Fibroblast of mammary gland (primary cell): ENCODE results near the gene BCL2L1.
A peak's percentile ranks its signal among the peaks of the same experiment; 100 is the strongest.

Experiments used
- DNase-seq: peaks from one replicate; pipeline ENCODE4 v3.0.0-alpha.2; 2010; ENCODE audit warnings: low read depth
- H3K4me3 ChIP-seq: 2 replicates; pipeline ENCODE4 v1.5.1; 2011; ENCODE audit warnings: low read depth, mild to moderate bottlenecking, low read length, moderate library complexity; ENCODE audit not compliant: control insufficient read depth
- TF ChIP-seq, protein P1 (sequence below): conservative IDR thresholded peaks from 2 replicates; pipeline ENCODE4 v1.5.1; 2011; ENCODE audit warnings: low read depth, low read length, inconsistent platforms; ENCODE audit not compliant: control insufficient read depth, insufficient read depth

The BCL2L1 gene

GRCh38 chr20:31746068-31746878, 23.6 kb upstream of the BCL2L1 start:
- TF ChIP-seq, protein P1, sequence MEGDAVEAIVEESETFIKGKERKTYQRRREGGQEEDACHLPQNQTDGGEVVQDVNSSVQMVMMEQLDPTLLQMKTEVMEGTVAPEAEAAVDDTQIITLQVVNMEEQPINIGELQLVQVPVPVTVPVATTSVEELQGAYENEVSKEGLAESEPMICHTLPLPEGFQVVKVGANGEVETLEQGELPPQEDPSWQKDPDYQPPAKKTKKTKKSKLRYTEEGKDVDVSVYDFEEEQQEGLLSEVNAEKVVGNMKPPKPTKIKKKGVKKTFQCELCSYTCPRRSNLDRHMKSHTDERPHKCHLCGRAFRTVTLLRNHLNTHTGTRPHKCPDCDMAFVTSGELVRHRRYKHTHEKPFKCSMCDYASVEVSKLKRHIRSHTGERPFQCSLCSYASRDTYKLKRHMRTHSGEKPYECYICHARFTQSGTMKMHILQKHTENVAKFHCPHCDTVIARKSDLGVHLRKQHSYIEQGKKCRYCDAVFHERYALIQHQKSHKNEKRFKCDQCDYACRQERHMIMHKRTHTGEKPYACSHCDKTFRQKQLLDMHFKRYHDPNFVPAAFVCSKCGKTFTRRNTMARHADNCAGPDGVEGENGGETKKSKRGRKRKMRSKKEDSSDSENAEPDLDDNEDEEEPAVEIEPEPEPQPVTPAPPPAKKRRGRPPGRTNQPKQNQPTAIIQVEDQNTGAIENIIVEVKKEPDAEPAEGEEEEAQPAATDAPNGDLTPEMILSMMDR, result no peak
- no peak overlapping the region for H3K4me3 ChIP-seq
- DNase-seq, result no peak

DNA sequence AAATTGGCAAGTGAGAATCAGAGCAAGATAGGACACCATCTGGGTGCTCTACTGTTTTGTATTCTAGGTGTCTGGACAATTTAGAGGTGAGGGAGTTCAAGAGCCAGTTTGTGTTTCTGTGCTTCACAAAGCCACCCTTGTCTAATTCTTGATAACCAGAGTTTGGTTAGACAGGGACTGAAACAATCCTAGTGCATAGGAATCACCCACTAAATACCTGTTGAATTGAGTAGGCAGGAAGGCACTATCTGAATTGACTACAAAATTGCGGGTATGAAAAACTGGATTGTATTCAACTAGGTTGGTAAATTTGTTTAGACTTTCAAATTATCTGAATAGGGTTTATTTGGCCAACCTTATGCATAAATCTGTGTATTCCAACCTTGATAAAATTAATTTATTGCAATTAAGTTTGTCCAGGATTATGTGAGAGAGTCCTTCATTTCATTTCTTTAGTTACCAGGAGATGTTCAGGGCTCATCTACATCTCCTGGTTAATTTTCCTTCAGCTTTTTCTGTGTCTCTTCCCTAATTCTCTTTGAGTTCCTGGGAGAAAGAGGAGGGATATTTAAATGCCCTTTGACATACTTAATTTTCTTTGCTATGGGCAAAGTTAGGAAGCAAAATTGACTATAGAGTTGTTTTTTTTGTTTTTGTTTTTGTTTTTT, 18.1 kb upstream of the BCL2L1 start:
- TF ChIP-seq, protein P1, result no peak
- peak overlapping the region; percentile 83 for H3K4me3 ChIP-seq
- DNase-seq, result no peak

- peak; percentile 81 for DNase-seq
- H3K4me3 ChIP-seq, result peak overlapping the region; percentile 83
- TF ChIP-seq, protein P1, result no peak
Observed at GRCh38 chr20:31740208-31740607, 17.5 kb upstream of the BCL2L1 start.

- peak overlapping the region; percentile 83 for H3K4me3 ChIP-seq
- TF ChIP-seq, protein P1, result no peak
- DNase-seq, result no peak
Observed at GRCh38 chr20:31739550-31739977, 16.9 kb upstream of the BCL2L1 start.

DNA sequence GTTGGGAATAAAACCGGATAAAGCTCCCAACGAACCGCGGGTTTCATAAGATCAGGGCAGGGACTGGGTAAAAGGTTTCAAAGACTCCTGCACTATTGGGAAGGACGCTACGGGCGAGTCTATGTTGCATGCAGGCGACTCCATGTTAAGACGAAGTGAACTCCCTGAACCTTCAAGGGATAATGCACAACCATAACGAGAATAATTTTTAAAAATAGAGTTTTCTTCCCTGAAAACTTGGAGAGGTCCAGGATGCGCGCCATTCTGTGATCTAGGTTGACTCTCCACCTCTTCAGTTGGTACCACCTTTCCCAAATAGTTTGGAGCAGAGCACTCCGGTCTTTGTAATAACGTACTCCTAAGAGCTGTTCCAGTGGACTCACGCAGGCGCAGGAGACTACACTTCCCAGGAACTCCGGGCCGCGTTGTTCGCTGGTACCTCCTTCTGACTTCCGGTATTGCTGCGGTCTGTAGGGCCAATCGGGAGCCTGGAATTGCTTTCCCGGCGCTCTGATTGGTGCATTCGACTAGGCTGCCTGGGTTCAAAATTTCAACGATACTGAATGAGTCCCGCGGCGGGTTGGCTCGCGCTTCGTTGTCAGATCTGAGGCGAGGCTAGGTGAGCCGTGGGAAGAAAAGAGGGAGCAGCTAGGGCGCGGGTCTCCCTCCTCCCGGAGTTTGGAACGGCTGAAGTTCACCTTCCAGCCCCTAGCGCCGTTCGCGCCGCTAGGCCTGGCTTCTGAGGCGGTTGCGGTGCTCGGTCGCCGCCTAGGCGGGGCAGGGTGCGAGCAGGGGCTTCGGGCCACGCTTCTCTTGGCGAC, 16.3 kb upstream of the BCL2L1 start, which contains the start of gene TPX2:
Gene TPX2, plus strand, starts transcription at position 562 of the 821 bp plus-strand sequence. CDS start 18,187 bp downstream, outside the sequence.
- H3K4me3 ChIP-seq, result peak within 1 kb of the TSS; percentile 83
- TF ChIP-seq, protein P1, result peak; percentile 1
- DNase-seq, result peak; percentile 97

DNA sequence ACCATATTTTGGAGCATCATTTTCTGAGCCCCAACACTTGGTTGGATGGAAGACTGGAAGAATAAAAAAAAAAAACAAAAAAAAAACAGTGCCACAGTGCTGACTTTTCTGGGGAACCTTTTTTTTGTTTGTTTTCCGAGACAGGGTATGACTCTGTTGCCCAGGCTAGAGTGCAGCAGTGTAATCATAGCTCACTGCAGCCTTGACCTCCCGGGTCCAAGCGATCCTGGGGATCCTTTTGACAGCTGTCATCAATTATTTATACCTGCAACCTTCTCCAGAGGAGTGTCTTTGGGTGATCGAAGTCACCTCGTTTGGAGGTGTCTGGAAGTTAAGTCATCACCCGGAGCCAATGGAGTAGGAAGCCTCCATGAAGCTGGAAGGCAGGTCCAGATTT, 8.7 kb upstream of the BCL2L1 start:
- H3K4me3 ChIP-seq, result no peak overlapping the region
- TF ChIP-seq, protein P1, result no peak
- no peak for DNase-seq
